ENCODE results near the gene CPNE4. TPM values are rescaled to one million over a fixed set of nuclear protein-coding genes. Genes with fewer than 3 reads are reported as not detected.

CPNE4 gene
- total RNA-seq, 1 donor from 2014 or later: not detected

DNA sequence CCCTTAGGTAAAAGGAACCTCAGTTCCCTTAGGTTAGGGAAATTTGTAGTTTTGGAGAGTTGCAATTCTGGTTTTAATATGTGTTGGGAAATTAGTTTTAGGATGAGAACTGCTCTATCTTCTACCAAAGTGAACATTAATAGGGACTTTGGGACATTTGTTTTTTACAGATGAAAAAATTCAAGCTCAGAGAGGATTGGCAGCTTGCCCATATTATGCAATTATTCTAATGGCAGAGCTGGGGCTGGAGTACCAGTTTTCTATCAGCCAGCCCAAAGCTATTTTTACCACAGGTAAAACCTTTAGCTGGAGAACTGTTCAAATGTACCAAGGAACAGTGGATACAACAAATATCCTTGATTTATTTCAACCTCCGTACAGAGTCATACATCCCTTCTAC lies 127.0 kb downstream of the CPNE4 start:
- DNase-seq (ENCODE audit: low spot score): no peak
- Mint-ChIP-seq H3K27me3 (ENCODE audit: low read depth) (peaks cover 6% of the 10 kb centered on the region), H3K36me3 (ENCODE audit: low read depth) (no peaks in the 10 kb centered on the region), H3K4me3 (ENCODE audit: unreplicated experiment) (no peak overlapping the region), H3K4me1 (ENCODE audit: low read depth) (peaks cover 8% of the 10 kb centered on the region), H3K27ac (ENCODE audit: unreplicated experiment) (no peak overlapping the region), H3K9me3 (ENCODE audit: low read depth) (no peaks in the 10 kb centered on the region)
- TF ChIP-seq, protein P1, sequence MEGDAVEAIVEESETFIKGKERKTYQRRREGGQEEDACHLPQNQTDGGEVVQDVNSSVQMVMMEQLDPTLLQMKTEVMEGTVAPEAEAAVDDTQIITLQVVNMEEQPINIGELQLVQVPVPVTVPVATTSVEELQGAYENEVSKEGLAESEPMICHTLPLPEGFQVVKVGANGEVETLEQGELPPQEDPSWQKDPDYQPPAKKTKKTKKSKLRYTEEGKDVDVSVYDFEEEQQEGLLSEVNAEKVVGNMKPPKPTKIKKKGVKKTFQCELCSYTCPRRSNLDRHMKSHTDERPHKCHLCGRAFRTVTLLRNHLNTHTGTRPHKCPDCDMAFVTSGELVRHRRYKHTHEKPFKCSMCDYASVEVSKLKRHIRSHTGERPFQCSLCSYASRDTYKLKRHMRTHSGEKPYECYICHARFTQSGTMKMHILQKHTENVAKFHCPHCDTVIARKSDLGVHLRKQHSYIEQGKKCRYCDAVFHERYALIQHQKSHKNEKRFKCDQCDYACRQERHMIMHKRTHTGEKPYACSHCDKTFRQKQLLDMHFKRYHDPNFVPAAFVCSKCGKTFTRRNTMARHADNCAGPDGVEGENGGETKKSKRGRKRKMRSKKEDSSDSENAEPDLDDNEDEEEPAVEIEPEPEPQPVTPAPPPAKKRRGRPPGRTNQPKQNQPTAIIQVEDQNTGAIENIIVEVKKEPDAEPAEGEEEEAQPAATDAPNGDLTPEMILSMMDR (IDR thresholded peaks at IDR 0.05): no peak

DNA sequence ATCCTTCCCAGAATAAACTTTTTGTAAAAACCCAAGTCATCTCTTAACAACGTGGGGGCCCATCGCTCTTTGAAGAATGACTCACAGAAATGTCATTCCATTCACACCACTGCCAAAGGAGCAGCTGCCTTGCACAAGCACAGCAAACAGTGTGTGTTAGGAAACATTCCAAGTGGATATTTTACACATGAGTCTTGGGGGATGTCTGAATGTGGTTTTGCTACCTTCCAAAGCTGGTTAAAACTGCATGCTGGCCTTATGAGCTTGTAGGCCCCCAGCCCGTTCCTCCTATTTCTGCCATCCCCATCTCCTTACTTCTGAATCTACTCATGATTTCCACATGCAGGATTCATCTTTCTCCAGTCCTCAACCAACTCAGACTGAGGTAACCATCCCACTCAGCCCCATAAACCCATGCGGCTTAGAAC lies 130.8 kb downstream of the CPNE4 start:
- H3K36me3 Mint-ChIP-seq (ENCODE audit: low read depth): no peaks in the 10 kb centered on the region
- DNase-seq (ENCODE audit: low spot score): no peak
- no peak overlapping the region for H3K4me3 Mint-ChIP-seq (ENCODE audit: unreplicated experiment)
- H3K27ac Mint-ChIP-seq (ENCODE audit: unreplicated experiment): no peak overlapping the region
- TF ChIP-seq, protein P1 (IDR thresholded peaks at IDR 0.05): no peak
- H3K27me3 Mint-ChIP-seq (ENCODE audit: low read depth): peaks cover 4% of the 10 kb centered on the region
- H3K4me1 Mint-ChIP-seq (ENCODE audit: low read depth): peaks cover 8% of the 10 kb centered on the region
- no peaks in the 10 kb centered on the region for H3K9me3 Mint-ChIP-seq (ENCODE audit: low read depth)

DNA sequence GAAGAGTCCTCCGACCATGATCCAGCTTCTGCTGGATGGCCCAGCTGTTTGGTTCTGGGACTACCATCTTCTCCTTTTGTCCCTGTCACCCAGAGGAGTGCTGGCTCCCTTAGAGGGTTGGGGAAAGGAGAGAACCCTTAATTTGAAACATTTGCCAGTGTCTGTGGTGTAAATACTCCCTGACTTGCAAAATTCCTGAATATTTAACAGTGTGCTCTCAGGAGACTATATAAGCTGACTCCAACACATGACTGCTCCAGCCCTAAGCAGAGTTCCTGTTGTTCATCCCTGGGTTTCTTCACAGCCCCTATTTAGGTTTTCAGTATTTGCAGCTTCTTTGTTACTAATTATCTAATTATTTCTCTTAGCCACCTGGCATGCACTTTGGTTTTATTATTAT lies 133.1 kb downstream of the CPNE4 start:
- Mint-ChIP-seq H3K27me3 (ENCODE audit: low read depth) (peaks cover 5% of the 10 kb centered on the region), H3K4me1 (ENCODE audit: low read depth) (peaks cover 8% of the 10 kb centered on the region), H3K9me3 (ENCODE audit: low read depth) (no peaks in the 10 kb centered on the region), H3K4me3 (ENCODE audit: unreplicated experiment) (no peak overlapping the region), H3K36me3 (ENCODE audit: low read depth) (no peaks in the 10 kb centered on the region), H3K27ac (ENCODE audit: unreplicated experiment) (no peak overlapping the region)
- TF ChIP-seq, protein P1 (IDR thresholded peaks at IDR 0.05): no peak
- DNase-seq (ENCODE audit: low spot score): no peak

DNA sequence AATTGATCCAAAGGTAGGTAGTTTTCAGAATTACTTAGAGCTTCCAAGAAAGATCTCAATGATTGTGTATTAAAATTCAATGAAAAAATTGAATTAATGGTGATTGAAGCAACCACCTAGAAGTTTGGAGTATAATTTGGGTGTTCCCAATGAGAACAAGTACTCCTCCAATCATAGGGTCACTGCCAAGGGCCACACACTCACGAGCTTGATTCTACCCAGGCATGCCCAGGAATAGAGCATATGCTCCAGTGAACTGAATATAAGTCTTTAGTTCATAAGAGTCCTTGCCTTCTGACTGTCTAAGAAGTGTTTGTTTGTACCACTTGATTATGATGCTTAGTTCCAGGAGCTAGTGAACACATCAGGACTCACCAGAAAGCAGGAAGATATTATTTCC lies 133.9 kb downstream of the CPNE4 start:
- DNase-seq (ENCODE audit: low spot score): no peak
- TF ChIP-seq, protein P1 (IDR thresholded peaks at IDR 0.05): no peak
- Mint-ChIP-seq H3K4me3 (ENCODE audit: unreplicated experiment) (no peak overlapping the region), H3K9me3 (ENCODE audit: low read depth) (no peaks in the 10 kb centered on the region), H3K36me3 (ENCODE audit: low read depth) (no peaks in the 10 kb centered on the region), H3K4me1 (ENCODE audit: low read depth) (peaks cover 8% of the 10 kb centered on the region), H3K27ac (ENCODE audit: unreplicated experiment) (no peak overlapping the region), H3K27me3 (ENCODE audit: low read depth) (peaks cover 5% of the 10 kb centered on the region)

DNA sequence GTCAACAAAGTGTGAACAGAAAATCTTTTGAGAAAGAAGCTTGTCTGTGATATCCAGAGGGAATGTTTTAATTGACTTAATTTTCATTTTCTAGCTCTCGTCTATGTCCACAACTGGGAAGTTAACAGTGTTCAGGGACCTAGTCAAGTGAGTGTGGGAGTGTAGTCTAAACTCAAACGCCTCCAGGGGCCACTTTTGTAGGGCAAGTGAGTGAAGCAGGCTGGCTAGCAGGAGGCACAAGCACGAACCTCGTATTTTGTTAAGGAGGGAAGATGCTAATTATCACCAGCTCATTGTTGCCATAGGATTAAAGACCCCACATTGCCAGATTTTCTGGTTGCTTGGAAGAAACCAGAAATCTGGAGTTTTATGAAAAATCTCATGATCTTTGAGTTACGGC lies 135.8 kb downstream of the CPNE4 start:
- TF ChIP-seq, protein P1 (IDR thresholded peaks at IDR 0.05): no peak
- no peaks in the 10 kb centered on the region for H3K9me3 Mint-ChIP-seq (ENCODE audit: low read depth)
- H3K27ac Mint-ChIP-seq (ENCODE audit: unreplicated experiment): no peak overlapping the region
- H3K4me3 Mint-ChIP-seq (ENCODE audit: unreplicated experiment): no peak overlapping the region
- H3K36me3 Mint-ChIP-seq (ENCODE audit: low read depth): no peaks in the 10 kb centered on the region
- no peak for DNase-seq (ENCODE audit: low spot score)
- peaks cover 4% of the 10 kb centered on the region for H3K4me1 Mint-ChIP-seq (ENCODE audit: low read depth)
- H3K27me3 Mint-ChIP-seq (ENCODE audit: low read depth): peaks cover 8% of the 10 kb centered on the region
